OCI-LY3 (cell line): Measurements from ENCODE around the gene HIPK2.

Source experiments
- CTCF ChIP-seq: fragments of 200-600, 300-600 bp; sonication (generic); IDR thresholded peaks from 2 replicates; pipeline ENCODE4 v1.5.1; 2014; ENCODE audit warnings: antibody characterized with exemption, low read length, low read depth
- EZH2phosphoT487 ChIP-seq: fragments of 200-600 bp; shearing (Covaris generic); IDR thresholded peaks from 2 replicates; pipeline ENCODE4 v1.6.1; 2018; ENCODE audit warnings: antibody characterized with exemption, mixed run types, low read depth

- TF ChIP-seq CTCF (no peak), EZH2phosphoT487 (no peak)
These were observed 5.1 kb upstream of the HIPK2 start for GRCh38 chr7:139782932-139783331.
